ENCODE data around the gene ZNF175.
A peak's percentile ranks its signal among the peaks of the same experiment; 100 is the strongest.

Gene ZNF175

DNA sequence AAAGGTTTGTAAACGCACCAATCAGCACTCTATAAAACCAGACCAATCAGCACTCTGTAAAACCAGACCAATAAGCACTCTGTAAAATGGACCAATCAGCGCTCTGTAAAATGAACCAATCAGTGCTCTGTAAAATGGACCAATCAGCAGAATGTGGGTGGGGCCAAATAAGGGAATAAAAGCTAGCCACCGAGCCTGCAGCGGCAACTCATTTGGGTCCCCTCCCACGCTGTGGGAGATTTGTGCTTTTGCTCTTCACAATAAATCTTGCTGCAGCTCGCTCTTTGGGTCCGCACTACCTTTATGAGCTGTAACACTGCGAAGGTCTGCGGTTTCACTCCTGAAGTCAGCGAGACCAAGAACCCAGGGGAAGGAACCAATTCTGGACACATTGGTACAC, 28.0 kb downstream of the ZNF175 start:
- DNase-seq (ENCODE audit: low read depth), result no peak
- no peak for TF ChIP-seq CTCF (IDR thresholded peaks at IDR 0.05; ENCODE audit: low read depth, low read length, missing control alignments)
- H3K4me3 ChIP-seq (ENCODE audit: low read depth, low read length), result no peak overlapping the region
- in situ Hi-C loops (cut with HindIII; ENCODE audit: low sequenced_read_pairs), result loop anchor here (5.0 kb wide), 1 partner anchor 47 kb away; no protein-coding TSS in a partner anchor

GRCh38 chr19:51600940-51601580, 30.0 kb downstream of the ZNF175 start:
- in situ Hi-C loops (cut with HindIII; ENCODE audit: low sequenced_read_pairs), result no loop called here
- H3K4me3 ChIP-seq (ENCODE audit: low read depth, low read length), result no peak overlapping the region
- no peak for TF ChIP-seq CTCF (IDR thresholded peaks at IDR 0.05; ENCODE audit: low read depth, low read length, missing control alignments)
- DNase-seq (ENCODE audit: low read depth), result no peak

DNA sequence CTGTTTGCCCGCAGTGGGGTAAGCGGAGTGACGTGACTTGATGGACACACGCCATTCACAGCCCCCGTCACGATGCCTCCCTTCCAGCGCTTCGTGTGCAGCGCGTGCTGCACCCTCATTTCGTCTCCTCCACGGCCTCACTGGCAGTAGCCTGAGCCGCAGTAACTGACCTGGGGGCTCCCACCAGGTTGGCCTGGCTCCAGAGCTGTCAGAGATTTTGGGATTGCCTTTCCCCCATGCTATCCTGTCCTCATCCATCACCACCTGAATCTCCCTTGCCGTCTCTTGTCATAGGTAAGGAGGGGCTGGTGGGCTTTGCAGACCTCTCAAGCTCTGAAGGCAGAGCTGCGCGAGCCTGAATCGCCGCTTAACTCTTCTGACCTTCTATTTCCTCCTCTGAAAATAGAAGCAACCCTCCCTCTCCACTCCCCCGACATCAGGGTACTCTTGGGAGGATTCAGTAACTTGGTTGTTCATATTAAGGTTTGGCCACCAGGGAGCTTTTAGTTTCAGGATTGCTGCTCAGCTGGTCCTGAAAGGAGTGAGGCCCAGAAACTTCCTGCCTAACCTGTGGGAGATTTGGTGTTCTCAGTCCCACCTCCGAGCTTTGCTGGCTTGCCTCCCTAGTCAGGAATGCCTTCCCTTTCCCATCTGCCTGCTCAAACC, 31.2 kb downstream of the ZNF175 start:
- no peak for DNase-seq (ENCODE audit: low read depth)
- no peak overlapping the region for H3K4me3 ChIP-seq (ENCODE audit: low read depth, low read length)
- no peak for TF ChIP-seq CTCF (IDR thresholded peaks at IDR 0.05; ENCODE audit: low read depth, low read length, missing control alignments)
- in situ Hi-C loops (cut with HindIII; ENCODE audit: low sequenced_read_pairs), result no loop called here

DNA sequence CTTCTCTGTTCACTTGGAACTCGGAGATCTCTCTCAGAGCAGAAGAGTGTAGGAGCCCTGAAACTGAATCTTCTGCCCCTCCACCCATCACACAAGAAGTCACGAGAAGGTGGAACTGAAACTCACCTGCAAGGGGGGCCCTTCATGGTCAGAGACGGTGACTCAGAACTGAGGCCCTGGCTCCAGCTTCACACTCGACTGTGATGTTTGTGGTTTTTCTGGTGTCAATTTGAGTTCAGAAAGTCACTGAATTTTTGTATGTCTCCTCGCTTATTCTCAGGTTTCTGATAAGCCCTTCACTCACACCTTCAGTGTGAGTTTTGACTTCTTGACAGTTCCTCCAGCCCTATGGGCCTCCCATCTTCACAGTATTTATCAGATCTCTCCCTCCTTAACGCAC, 36.0 kb downstream of the ZNF175 start:
- in situ Hi-C loops (cut with HindIII; ENCODE audit: low sequenced_read_pairs), result no loop called here
- DNase-seq (ENCODE audit: low read depth), result no peak
- TF ChIP-seq CTCF (IDR thresholded peaks at IDR 0.05; ENCODE audit: low read depth, low read length, missing control alignments), result no peak
- no peak overlapping the region for H3K4me3 ChIP-seq (ENCODE audit: low read depth, low read length)

DNA sequence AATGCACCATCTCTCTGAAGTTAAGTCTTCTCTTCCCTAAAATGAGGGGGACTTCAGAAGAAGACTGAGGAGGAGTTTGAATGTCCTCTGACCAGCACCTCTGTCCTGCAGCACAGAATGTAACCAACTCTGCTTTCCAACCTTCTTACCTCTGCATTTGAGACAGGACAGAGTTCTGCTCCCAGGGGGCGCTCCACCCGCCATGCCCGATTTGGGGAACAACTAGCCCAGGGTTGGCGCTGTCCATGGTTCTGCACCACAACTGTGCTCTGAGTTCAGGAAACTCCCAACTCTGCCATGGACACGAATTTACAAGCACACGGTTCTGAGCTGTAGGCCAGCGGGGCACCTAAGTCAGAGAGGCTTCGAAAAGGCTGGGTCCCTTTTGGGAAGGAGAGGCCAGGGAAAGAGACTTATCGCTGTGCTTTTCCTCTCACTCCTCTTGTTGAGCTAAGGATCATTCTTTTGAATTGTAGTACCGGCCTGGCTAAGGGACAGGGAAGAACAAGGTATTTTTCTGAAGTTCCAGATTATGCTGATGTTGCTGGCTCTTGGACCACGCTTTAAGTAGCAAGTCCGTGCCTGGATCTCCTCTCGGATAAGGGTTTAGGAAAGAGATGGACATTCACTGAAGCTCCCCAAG, 37.0 kb downstream of the ZNF175 start:
- DNase-seq (ENCODE audit: low read depth), result peak; percentile 29
- in situ Hi-C loops (cut with HindIII; ENCODE audit: low sequenced_read_pairs), result no loop called here
- TF ChIP-seq CTCF (IDR thresholded peaks at IDR 0.05; ENCODE audit: low read depth, low read length, missing control alignments), result peak; percentile 53
- no peak overlapping the region for H3K4me3 ChIP-seq (ENCODE audit: low read depth, low read length)

DNA sequence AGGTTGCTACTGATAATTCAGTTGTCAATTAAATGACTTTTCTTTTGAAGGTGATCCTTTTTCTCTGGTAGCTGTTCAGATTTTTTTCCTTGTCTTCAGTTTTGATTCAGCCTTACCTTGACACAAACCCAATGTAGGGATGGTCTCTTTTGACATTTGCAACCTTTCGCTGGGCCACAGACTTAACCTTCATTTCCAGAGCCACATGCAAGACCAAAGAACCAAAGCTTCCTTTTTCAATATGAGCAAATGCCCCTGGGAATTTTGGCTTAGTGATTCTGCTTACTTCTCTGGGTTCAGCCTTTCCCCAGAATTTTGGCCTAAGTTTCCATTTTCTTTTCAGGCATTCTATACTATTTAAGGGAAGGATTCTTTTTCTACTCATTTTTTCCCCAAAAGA, 39.5 kb downstream of the ZNF175 start:
- in situ Hi-C loops (cut with HindIII; ENCODE audit: low sequenced_read_pairs), result no loop called here
- no peak for TF ChIP-seq CTCF (IDR thresholded peaks at IDR 0.05; ENCODE audit: low read depth, low read length, missing control alignments)
- H3K4me3 ChIP-seq (ENCODE audit: low read depth, low read length), result no peak overlapping the region
- DNase-seq (ENCODE audit: low read depth), result no peak
